ENCODE results near the gene DMGDH.
"Not testable (repeated sequence)": the region's sequence is repeated elsewhere in the genome, so short reads cannot be mapped to it uniquely, and the experiment has no call there.

Gene DMGDH

DNA sequence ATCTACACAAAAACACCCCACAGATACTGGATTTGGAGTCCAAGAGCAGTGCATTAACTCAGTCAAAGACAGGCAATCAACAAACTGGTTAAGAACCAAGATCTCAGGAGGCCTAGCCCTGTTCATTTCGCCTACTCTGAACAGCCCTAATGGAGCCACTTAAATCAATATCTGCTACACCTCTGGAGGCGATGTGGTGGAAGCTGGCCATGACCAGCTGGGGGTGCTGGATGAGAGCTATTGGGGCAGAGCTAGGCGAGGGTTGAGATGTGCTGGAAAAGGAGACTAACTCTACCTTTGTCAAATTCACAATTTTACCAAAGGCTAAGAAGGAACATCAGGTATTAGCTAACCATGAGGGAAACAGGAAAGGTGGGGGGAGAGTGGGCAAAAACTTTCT is 61.1 kb downstream of the DMGDH start:
- DNase-seq, result no peak

DNA sequence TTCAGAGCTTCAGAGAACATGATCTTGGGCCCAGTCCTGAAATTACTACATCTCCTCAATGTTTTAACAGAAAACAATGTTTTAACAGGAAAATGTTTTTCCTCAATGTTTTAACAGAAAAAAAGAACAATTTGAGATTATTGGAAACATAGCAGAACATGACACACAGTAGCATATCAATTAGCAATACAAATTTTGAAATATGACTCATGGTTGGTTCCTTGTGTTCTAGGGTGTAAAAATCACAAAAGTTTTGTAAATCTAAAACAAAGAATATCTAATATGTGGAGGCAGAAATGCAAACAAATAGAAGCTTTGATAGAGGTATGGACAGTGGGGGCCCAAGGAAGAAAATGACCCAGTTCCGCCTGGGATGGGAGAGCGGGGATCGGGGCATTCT is 61.6 kb downstream of the DMGDH start:
- DNase-seq, result no peak

DNA sequence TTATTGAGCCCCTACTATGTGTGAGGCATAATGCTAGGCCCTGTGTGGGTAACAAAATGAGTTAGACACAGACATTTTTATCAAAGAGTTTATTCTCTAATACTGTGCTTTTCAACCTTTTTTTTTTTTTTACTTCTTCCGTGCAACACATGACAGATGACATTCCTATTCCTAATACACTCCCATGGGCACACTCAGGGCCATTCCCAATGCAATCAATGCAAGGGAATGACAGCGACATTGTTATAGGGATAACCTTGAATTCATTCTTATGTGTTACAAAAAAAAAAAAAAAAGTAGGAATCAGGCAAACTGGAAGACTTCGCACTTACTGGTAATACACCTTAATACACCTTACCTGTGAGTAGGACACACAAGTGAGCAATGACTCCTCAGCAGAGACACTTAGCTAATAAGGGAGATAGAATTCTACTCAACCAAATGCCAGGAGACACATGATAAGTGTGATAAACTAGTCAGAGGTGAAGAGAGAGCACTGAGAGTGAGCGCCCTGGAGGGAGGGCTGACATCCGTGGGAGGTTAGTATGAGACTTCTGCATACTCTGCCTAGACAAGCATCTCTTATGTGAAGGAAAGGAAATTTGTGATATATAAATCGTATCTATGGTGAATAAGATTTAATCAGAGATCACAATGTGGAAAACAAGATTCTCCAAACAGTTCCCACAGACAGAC is 63.4 kb downstream of the DMGDH start:
- DNase-seq, result no peak

DNA sequence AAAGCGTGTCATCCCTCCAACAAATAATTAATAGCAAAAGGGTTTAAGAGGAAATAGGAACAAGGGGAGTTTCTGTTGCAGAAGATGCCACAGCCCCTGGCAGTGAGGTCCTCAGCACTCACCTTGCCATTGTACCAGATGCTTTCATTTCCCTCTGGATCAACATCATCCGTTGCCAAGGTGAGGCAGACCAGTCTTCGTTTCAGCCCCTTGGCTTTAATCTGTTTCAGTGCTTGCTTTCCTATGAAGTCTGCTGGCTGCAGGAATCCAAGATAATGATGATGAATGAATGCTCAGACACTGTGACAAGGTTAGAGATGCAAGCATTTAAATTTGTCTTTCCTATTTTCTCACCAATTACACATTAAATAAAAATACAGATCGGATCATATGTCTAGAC is 64.3 kb downstream of the DMGDH start:
- DNase-seq, result no peak

DNA sequence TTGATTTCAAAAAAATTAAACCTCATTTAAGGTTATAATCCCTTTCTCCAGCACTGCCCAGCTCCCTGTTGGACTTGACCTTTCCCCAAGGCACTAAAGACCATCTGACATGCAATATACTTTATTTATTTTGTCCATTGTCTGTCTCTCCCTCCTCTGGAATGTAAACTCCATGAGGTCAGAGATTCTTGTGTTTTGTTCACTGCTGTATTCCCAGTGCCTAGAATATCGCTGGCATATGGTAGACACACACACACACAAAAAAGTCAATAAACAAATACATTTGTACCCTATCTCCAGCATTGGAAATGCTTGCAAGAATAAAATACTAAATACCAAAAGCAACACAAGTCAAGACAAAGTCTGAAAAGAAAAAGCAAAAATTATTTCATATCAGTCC is 67.1 kb downstream of the DMGDH start:
- no peak for DNase-seq

DNA sequence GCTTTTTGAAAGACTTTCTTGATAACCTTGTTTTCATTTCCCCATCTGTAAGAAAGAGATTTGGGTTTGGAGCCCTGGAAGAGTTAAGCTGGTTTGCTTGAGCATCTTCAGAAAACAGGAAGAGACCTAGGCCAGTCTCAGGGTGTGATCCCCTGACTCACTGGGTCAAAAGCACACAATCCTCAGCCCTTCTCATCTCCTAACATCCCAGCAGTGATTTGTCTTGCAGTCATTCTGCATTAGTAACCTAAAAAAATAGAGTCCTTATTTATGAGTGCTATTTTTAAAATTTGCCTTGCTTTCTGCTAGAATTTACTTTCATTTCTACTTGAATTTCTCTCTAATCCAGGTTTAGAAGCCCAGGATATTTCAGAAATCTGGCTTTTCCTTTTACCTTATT is 68.0 kb downstream of the DMGDH start:
- no peak for DNase-seq

DNA sequence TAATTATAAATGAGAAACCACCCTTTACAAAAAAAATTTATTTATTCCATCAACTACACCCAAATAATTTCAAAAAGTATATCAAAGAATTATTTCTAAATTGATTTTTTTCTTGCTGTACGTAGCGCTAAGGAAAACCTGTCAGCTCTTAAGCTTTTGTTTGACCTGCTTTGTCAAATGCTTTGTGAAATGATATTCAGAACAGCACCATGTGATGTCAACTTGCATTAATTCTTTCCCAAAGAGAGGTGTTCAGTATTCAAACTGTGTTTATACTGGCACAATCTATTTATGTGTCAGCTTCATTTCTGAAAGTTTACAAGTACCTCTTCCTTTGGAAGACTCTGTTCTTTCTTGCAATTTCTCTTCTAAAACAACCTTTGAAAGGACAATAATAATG is 72.4 kb downstream of the DMGDH start:
- DNase-seq, result no peak

DNA sequence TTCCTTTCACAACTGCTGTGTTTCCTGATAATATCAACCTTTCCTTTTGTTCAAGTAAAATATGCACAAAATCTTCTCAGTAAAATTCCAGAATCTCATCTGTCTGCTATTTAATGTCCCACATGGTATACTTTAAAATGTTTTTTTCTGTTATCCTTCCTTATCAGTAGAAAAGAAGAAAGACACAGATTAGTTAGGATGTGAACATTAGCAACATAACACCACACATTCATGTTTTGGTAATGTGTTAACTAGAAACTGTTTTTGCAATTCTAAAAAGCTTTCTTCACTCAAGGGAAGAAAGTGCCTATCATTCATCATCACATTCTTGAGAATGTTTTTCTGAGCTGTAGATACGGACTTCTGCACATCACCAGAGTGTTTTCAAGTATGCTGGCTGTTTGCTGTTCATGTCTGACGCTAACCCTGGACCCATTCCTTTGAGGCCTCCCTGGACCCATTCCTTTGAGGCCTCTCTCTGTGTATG is 73.9 kb downstream of the DMGDH start:
- DNase-seq, result no peak

DNA sequence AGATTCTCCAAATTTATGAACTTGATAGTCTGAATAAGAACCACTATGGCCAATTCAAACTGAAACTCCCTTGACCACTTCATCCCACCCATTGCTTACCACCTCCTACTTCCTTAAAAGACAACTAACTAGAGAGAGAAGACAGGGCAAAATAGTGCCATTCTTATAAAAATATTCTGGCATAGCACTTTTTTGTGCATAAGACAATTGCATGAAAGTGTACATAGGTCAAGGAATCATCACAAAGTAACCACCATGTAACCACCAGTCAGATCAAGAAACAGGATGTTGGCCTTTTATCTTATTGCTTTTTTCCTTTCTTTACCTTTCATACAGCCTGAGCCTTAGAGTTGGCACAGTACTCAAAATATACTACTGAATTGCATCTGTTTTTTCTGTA is 76.3 kb downstream of the DMGDH start:
- no peak for DNase-seq

DNA sequence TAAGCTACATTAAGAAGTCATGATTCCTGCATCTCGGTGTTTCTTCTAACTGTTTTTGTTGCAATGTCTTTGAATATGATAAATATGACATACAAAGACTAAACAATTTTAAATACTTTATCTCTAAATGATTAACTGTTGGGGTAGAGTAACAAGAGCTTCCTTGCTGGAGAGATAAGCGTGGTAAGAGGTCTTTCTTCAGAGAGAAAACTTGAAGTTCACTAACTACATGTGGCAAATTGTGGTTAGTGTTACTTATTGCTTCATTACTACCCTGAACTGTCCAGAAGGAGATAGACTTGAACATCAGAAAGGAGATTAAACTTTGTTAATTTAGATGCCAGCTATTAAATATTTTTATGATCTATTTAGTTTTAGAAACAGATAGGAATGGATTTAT is 77.3 kb downstream of the DMGDH start:
- DNase-seq, result no peak

DNA sequence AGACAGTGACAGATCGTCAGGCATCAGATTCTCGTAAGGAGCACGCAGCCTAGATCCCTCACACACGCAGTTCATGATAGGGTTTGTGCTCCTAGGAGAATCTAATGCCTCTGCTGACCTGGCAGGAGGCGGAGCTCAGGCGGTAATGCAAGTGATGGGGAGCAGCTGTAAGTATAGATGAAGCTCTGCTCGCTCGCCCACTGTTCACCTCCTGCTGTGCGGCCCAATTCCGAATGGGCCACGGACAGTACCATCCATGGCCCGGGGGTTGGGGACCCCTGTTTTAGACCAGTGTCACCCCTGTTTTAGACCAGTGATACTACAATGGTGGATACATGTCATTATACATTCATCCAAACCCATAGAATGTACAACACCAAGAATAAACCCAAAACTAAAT is 80.4 kb downstream of the DMGDH start:
- DNase-seq, result no peak

DNA sequence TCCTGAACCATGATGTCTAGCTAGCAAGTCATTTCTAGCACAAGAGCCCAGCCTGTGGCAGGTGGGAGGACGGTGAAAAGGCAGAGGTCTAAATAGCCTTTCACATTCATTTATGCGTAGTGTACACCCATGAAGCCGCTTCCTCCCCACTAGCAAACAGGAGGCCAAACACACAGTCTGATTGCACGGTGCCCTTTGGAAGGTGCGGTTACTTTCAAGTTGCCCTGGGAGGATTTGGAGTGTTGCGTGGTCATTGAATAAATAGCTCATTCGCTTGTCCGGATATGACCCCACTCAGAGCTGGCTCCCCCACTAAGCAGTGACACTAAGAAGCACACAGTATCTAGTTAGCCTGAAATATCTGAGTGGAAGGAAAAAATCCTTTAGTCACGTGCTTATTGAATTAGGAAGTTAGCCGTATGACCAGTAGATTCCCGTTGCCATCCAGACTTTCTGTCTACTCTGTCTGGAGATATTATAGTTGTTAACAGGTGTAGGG is 83.7 kb downstream of the DMGDH start:
- DNase-seq, result no peak

DNA sequence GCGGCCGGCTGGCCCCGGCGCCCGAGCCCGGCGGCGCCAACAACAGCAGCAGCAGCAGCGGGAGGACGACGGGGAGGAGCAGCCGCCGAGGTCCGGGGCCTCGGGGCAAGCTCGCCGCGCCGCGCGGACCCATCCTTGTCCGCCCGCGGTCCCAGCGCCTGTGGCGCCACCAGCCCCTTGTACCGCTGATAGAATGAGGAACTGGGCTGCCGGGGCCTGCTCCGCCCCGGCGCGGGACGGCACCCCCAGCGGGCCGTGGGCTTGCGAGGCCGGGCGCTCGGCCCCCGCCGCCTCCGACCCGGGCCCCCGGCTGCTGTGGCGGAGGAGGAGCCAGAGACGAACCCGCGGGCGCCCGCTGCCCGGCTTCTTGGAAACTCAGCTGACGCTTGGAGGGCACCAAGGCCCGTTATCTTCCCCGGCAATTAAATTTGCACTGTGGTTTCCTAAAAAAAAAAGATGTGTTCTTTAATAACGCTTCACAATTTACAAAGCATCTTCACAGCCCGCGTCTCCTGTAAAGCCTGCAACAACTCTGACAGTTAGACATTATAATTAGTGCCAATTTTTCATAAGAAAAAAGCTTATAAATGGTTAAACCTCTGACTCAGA is 84.3 kb downstream of the DMGDH start, which contains the start of gene ARSB:
TSS of gene ARSB (minus strand) at position 195 of the 609 bp plus-strand sequence. CDS start at position 133, 62 bp downstream.
- DNase-seq, result peak; percentile 34

DNA sequence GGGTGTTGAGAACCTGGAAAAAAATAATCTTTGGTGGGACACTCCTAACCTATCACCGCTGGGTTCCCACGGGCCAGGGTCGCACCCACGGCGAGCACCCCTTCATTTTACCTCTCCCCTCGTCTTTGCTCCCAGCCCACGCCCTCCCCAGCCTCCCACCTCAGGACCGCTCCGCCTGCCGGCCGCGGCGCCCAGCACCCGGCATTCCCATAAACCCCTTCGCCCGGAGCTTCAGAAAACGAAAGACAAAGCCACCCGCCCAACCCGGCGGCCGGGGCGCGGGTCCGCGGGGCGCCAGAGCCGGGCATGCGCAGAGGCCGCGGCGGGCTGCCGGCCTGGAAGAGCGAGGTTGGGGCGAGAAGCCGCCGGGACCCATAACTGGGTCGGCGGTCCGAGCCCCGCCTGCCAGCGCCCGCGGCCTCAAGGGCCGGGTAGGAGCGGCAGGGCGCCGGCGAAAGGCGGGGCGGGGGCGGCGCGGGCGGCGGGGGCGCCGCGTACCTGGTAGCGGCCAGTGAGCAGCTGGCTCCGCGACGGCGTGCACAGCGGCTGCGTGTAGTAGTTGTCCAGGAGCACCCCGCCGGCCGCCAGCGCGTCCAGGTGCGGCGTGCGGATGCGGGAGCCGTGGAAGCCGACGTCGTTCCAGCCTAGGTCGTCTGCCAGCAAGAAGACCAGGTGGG is 84.9 kb downstream of the DMGDH start:
- peak; percentile 93 for DNase-seq

DNA sequence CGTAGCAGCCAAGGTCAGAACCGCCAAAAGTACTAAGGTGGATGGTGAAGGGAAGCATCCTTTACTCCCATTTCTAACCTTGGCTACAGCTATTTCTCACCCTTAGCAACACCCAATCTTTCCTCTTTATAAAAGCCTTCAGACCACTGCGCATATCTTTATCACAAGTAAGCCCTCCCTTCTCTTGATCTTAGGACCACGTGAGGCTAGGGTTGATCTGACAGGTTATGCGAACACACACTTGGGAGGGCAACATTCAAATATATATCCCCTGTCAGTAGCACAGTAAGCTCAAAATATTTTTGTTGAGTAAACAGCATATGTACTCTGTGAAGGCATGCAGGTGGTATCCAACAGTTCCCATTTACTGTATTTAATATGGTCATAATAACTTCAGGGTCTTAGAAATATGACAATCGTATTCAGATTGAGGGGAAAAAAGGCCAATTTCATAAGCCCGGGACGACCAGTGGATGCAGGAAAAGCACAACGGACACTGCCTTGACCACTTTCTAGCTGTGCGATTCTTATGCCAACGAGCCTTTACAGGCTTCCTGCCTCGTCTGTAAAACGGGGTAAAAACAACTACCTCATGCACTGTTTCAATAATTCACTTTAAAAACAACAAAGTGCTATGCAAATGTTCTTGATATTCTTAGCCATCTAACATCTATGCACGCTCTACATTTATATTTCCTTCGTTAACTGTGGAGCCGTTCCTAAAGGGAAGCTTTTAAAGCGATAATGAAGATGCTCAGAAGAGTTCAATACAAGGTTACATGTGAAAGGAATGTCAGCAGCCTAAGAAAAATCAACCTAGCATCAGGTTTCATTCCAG is 85.7 kb downstream of the DMGDH start:
- no peak for DNase-seq

DNA sequence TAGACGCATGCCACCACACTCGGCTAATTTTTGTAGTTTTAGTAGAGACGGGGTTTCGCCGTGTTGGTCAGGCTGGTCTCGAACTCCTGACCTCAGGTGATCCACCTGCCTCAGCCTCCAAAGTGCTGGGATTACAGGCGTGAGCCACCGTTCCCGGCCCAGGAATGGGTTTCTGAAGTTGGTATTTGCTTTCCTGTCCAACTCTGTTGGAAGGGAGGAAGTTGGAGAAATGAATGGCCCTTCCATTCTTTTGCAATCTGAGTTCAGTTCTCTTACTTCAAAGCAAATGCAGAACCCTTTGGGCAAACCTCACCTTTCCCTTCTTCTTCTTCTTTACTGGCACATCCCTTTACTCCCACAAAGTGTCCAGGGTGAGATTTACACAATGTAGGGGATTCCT is 86.3 kb downstream of the DMGDH start:
- not testable (repeated sequence) for DNase-seq

DNA sequence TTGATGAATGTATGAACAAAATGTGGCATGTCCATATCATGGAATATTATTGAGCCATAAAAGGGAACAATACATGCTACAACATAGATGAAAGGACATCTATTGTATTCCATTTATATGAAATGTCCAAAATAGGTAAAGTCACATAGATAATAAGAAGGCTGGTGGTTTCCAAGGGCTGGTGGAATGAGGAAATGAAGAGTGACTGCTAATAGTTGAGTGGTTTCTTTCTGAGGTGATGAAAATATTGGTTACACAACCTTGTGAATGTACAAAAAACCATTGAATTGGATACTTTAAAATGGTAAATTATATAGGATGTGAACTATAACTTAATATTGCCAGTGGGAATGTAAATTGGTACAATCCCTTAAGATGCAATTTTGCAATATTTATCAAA is 89.6 kb downstream of the DMGDH start:
- DNase-seq, result no peak

DNA sequence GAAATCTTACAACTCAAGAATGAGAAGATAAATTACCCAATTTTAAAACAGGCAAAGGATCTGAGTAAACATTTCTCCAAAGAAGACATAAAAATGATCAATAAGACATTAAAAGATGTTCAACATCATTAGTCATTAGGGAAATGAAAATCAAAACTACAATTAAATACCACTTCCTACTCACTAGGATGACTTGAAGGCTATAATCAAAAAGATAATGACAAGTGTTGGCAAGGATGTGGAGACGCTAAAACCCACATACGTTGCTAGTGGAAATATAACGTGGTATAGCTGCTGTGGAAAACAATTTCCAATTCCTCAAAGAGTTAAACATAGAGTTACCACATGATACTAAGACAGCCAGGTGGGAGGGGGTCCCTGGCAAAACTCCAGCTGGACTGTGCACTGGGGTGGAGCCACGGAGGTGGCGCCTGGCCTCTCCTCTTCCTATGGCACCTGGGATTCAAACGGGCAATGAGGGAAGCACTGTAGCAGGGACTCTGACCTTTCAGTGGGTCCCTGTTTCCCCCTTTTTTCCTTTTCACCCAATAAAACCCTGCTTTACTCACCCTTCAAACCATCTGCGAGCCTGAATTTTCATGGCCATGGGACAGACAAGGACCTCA is 90.2 kb downstream of the DMGDH start:
- DNase-seq, result no peak

DNA sequence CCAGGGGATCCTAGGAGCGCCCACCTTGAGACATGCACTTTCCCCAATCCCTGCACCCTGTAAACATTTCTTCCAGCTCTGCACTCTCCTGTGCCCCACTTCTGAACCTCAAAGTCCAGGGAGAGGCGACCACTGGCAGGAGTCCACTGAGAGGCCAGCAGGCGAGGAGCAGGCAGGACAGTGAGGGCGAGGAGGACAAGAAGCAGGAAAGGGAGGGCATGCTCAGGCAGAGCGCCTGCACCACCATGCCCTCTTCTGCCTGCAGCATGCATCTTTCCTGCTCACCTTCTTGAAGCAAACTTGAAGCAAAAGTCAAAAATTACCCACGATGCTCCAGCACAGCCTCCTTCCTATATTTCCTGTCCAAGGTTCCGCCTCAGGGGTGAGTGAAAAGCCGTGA is 94.4 kb downstream of the DMGDH start:
- DNase-seq, result no peak

DNA sequence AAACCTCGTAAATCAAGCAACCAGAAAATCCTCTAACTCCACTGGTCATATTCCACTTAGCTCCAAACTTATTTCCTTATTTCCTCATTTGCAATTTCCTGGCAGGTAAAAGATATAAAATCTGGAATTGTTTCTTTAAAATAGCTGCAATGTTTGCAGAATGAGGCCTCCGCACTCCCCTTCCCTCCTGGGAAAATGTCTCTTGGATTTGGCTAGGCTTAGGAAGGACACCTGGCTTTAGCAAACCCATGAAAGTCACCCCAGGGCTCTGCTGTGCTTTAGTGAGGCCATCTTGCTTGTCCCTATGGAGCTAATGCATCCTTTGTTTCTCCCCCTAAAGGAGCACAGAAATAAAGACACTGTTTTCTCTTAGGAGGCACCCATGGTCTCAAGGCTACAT is 94.9 kb downstream of the DMGDH start:
- no peak for DNase-seq

DNA sequence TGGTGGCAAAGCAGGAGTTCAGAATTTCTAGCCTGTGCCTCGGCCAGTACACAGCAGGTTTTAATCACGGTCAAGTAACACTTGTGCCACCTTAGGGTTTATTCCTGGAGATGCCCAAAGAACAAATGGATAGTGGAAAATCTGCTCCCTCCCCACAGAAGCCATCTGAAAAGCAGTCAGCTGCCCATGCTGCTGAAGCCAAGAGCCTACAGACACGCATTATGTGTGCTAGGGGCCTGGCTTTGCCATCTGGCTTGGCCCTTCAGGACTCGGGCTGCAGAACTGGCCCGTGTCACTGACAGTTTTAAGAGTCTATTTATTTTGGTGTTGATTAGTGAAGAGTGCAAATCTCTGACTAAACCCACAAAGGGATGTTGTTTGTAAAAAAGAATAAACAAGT is 95.5 kb downstream of the DMGDH start:
- no peak for DNase-seq

DNA sequence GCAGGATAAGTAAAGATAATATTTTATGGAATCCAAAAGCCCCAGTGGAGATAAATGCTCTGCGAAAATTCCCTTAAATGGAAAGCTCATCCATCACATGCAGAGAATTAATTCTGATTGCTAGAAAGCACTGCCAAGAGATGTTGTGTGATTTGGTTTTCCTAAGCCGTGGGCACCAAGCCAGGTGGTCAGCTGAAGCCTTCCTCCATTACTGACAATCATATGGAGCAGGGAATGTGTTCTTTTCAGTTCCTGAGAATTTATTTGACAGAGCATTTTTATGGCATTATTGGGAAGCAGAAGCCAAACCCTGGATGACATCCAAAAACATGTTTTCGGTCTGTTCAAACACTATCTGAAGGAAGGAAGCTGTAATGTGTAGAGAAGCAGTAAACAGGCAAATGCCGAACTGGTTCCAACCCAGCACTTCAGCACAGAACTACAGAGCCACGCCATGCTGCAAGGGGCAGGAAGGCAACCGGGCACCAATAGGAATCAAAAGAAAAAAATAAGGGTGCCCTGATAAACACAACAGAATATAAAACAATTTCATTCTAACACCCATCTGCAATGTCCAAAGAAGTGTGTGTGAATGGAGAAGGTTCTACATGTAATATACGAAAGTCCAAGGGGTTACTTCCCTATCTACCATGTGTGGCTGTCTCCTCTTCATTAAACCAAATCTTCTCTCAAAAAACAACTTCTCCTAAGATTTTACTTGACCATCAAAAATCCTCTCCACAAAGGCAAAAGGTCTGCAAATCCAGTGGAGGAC is 96.6 kb downstream of the DMGDH start:
- peak; percentile 57 for DNase-seq

All from COR-L47 (cell line).